PC-9 (cell line): Measurements from ENCODE around the gene PNPLA4. TPM values are rescaled to one million over a fixed set of nuclear protein-coding genes. Genes with fewer than 3 reads are reported as not detected.

ENCODE experiments used
- BruUV-seq: library from RNA; stranded (reverse); fragments of 400-500 nt; replicated peaks from 2 replicates; lab custom pipeline; 2021; lab: Mats Ljungman, UMichigan
- CTCF ChIA-PET: fragments of 300-600 bp; sonication (Branson Sonifier 250); formaldehyde crosslinking; loops from one replicate; lab custom pipeline; 2022; ENCODE audit warnings: antibody characterized with exemption; lab: Charles Lee
- POLR2A ChIA-PET: fragments of 300-600 bp; sonication (Branson Sonifier 250); formaldehyde crosslinking; loops from one replicate; lab custom pipeline; 2022; ENCODE audit warnings: antibody characterized with exemption; ENCODE audit not compliant: unreplicated experiment; lab: Charles Lee
- DNase-seq, 2 experiments: peaks; one replicate each; pipeline versions ENCODE4 v3.0.0 to v3.0.0-alpha.2; 2015 to 2022; ENCODE audit warnings: mixed read lengths in 1 of 2
- H2AFZ ChIP-seq: fragments of 200-600 bp; sonication (generic); 2 replicates; pipeline ENCODE4 v1.8.1; 2017; ENCODE audit warnings: antibody characterized with exemption
- H3F3A ChIP-seq: fragments of 200-600 bp; sonication (generic); 2 replicates; pipeline ENCODE4 v1.8.1; 2017; ENCODE audit warnings: antibody characterized with exemption, mild to moderate bottlenecking, low read depth; ENCODE audit not compliant: insufficient read depth
- H3K27ac ChIP-seq: fragments of 200-600 bp; sonication (generic); 2 replicates; pipeline ENCODE4 v1.6.1; 2016; ENCODE audit warnings: mixed run types
- H3K27me3 ChIP-seq: fragments of 200-600 bp; sonication (generic); 2 replicates; pipeline ENCODE4 v1.6.1; 2016; ENCODE audit warnings: low read depth, mixed run types; ENCODE audit not compliant: insufficient read depth
- H3K36me3 ChIP-seq: fragments of 200-600 bp; sonication (generic); 2 replicates; pipeline ENCODE4 v1.6.1; 2016; ENCODE audit warnings: low read depth, mixed run types
- H3K4me1 ChIP-seq: fragments of 200-600 bp; sonication (generic); replicated peaks from 2 replicates; pipeline ENCODE4 v1.6.1; 2016; ENCODE audit warnings: mixed run types; ENCODE audit not compliant: insufficient read depth
- H3K4me2 ChIP-seq: fragments of 200-600 bp; sonication (generic); 2 replicates; pipeline ENCODE4 v1.6.1; 2017; ENCODE audit warnings: mixed run types
- H3K4me3 ChIP-seq: fragments of 200-600 bp; sonication (generic); 2 replicates; pipeline ENCODE4 v1.6.1; 2016; ENCODE audit warnings: mixed run types
- H3K79me2 ChIP-seq: fragments of 200-600 bp; sonication (generic); 2 replicates; pipeline ENCODE4 v1.6.1; 2017; ENCODE audit warnings: low read depth, mixed run types
- H3K9me2 ChIP-seq: fragments of 200-600 bp; sonication (generic); 2 replicates; pipeline ENCODE4 v1.8.1; 2017; ENCODE audit warnings: mild to moderate bottlenecking; ENCODE audit not compliant: insufficient read depth
- H3K9me3 ChIP-seq: fragments of 200-600 bp; sonication (generic); 2 replicates; pipeline ENCODE4 v1.8.1; 2016; ENCODE audit warnings: low read depth; ENCODE audit not compliant: insufficient read depth
- H4K20me1 ChIP-seq: fragments of 200-600 bp; sonication (generic); 2 replicates; pipeline ENCODE4 v1.8.1; 2017; ENCODE audit not compliant: insufficient read depth
- EZH2 ChIP-seq: fragments of 200-600 bp; sonication (generic); IDR thresholded peaks from 2 replicates; pipeline ENCODE4 v1.8.0; 2017; ENCODE audit warnings: antibody characterized with exemption, low read depth
- intact Hi-C: fragments of 100-400 bp; cut with micrococcal nuclease; formaldehyde crosslinking; loops from one replicate; pipeline ENCODE4 v1.10.0; 2022; ENCODE audit not compliant: unreplicated experiment
- total RNA-seq: library from RNA; stranded (reverse); gene quantifications from 2 replicates; pipeline ENCODE4 v1.2.3, GENCODE V29; 2021
- TF ChIP-seq, protein P1 (sequence below): fragments of 200-600 bp; sonication (generic); conservative IDR thresholded peaks from 2 replicates; pipeline ENCODE4 v1.6.1; 2017; ENCODE audit warnings: mixed run types, antibody characterized with exemption, mild to moderate bottlenecking, moderate library complexity

Gene PNPLA4
- total RNA-seq, 1 experiment from 2014 or later, result 29.1 TPM

DNA sequence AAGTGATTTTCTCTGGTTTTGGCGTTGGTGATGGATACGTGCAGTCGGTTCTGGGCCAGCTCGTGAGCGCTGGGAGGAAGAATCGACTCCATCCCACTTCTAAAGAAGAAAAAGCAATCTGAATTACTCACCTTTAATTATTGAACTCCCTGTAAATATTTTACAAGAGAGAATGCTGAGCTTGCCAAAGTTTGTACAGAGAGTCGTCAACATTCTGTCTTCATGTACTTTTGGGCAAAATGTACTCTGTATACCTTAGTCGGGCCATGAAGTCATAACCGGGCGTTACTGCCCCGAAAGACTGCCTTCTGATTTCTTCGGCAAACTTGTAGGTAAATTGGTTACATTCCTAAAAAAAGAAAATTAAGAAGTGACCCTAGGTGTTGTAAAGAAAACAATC, 5.5 kb downstream of the PNPLA4 start:
- Histone ChIP-seq H3K4me1 (no peaks in the 10 kb centered on the region), H3K9me2 (no peaks in the 10 kb centered on the region), H3F3A (no peaks in the 10 kb centered on the region), H3K27ac (no peak overlapping the region), H3K4me3 (no peak overlapping the region), H3K27me3 (no peaks in the 10 kb centered on the region), H3K79me2 (no peaks in the 10 kb centered on the region), H3K9me3 (no peaks in the 10 kb centered on the region), H2AFZ (no peak overlapping the region), H3K36me3 (no peaks in the 10 kb centered on the region), H3K4me2 (no peak overlapping the region), H4K20me1 (no peaks in the 10 kb centered on the region)
- no peak for DNase-seq
- ChIA-PET CTCF (no interaction called here), POLR2A (no interaction called here)
- TF ChIP-seq, protein P1, sequence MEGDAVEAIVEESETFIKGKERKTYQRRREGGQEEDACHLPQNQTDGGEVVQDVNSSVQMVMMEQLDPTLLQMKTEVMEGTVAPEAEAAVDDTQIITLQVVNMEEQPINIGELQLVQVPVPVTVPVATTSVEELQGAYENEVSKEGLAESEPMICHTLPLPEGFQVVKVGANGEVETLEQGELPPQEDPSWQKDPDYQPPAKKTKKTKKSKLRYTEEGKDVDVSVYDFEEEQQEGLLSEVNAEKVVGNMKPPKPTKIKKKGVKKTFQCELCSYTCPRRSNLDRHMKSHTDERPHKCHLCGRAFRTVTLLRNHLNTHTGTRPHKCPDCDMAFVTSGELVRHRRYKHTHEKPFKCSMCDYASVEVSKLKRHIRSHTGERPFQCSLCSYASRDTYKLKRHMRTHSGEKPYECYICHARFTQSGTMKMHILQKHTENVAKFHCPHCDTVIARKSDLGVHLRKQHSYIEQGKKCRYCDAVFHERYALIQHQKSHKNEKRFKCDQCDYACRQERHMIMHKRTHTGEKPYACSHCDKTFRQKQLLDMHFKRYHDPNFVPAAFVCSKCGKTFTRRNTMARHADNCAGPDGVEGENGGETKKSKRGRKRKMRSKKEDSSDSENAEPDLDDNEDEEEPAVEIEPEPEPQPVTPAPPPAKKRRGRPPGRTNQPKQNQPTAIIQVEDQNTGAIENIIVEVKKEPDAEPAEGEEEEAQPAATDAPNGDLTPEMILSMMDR, result no peak
- TF ChIP-seq EZH2, result no peak
- no TSS peak for BruUV-seq
- intact Hi-C loops, result loop anchor here (10.0 kb wide), 1 partner anchor 787 kb away; no protein-coding TSS in a partner anchor

DNA sequence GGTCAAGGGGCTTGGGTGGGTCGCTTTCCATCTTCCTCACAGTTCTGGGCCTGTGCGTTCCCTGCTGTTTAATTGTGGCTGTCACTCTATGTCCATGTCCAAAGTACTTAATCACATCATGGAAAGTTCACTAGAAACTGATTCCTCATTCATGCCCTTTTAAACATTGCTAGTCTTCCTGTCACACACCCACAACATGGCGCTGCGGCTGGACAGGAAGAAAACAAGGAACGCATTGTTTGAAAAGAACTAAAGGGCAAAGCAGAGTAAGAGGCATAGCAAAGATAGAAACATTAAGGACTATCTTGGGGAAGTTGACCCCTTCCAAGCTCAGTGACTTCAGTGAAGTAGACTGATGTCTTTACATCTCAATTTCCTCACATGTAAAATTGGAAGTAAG, 18.4 kb downstream of the PNPLA4 start:
- Histone ChIP-seq H3K4me2 (no peak overlapping the region), H2AFZ (no peak overlapping the region), H3K79me2 (no peaks in the 10 kb centered on the region), H3K4me3 (no peak overlapping the region), H4K20me1 (no peaks in the 10 kb centered on the region), H3K9me2 (no peaks in the 10 kb centered on the region), H3K9me3 (no peaks in the 10 kb centered on the region), H3F3A (no peaks in the 10 kb centered on the region), H3K36me3 (no peaks in the 10 kb centered on the region), H3K4me1 (no peaks in the 10 kb centered on the region), H3K27me3 (no peaks in the 10 kb centered on the region), H3K27ac (no peak overlapping the region)
- ChIA-PET CTCF (no interaction called here), POLR2A (no interaction called here)
- no TSS peak for BruUV-seq
- TF ChIP-seq EZH2, result no peak
- TF ChIP-seq, protein P1, result no peak
- intact Hi-C loops, result no loop called here
- no peak for DNase-seq

DNA sequence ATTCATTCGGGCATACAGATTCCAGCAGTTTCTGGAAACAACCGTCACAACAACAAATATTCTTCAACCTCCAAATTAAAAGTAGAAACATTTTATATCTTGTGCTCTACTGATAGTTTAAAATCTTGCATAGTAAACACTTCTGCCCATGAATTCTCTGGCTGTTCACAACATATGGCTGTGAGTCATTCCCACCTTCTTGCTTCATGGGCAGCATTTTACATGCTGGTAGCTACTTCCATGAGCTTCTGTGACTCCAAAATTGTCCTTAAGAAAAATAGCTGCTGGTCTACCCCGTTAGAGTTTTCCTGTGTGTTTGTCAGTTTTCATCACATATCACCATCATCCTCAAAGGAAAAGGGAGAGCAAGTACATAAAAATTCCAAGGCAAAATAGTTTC, 22.7 kb downstream of the PNPLA4 start:
- ChIA-PET CTCF (no interaction called here), POLR2A (no interaction called here)
- intact Hi-C loops, result no loop called here
- H4K20me1 ChIP-seq, result no peaks in the 10 kb centered on the region
- DNase-seq, result no peak
- no peaks in the 10 kb centered on the region for H3K4me1 ChIP-seq
- no peaks in the 10 kb centered on the region for H3K27me3 ChIP-seq
- no peaks in the 10 kb centered on the region for H3K9me3 ChIP-seq
- H3F3A ChIP-seq, result no peaks in the 10 kb centered on the region
- no peak overlapping the region for H3K4me3 ChIP-seq
- H3K4me2 ChIP-seq, result no peak overlapping the region
- H3K36me3 ChIP-seq, result no peaks in the 10 kb centered on the region
- H3K9me2 ChIP-seq, result no peaks in the 10 kb centered on the region
- H3K79me2 ChIP-seq, result no peaks in the 10 kb centered on the region
- TF ChIP-seq, protein P1, result no peak
- no peak for TF ChIP-seq EZH2
- BruUV-seq, result no TSS peak
- H2AFZ ChIP-seq, result no peak overlapping the region
- H3K27ac ChIP-seq, result no peak overlapping the region
